HepG2 (cell line): ENCODE data around the gene NBEAL2. TPM values are rescaled to one million over a fixed set of nuclear protein-coding genes. Genes with fewer than 3 reads are reported as not detected.

Experiments used
- CHCHD3 ChIP-seq: sonication (generic); formaldehyde crosslinking; IDR thresholded peaks from 2 replicates; pipeline ENCODE4 v1.8.0; 2022; ENCODE audit warnings: mild to moderate bottlenecking, missing genetic modification reagents, moderate library complexity
- EHMT2 ChIP-seq: fragments of 200-600 bp; sonication (generic); IDR thresholded peaks from 2 replicates; pipeline ENCODE4 v1.7.0; 2017; ENCODE audit warnings: antibody characterized with exemption, low read depth, low read length, borderline replicate concordance
- HMGA1 ChIP-seq: sonication (generic); formaldehyde crosslinking; conservative IDR thresholded peaks from 2 replicates; pipeline ENCODE4 v1.4.0; 2020; ENCODE audit warnings: missing genetic modification reagents
- JDP2 ChIP-seq: sonication (generic); formaldehyde crosslinking; IDR thresholded peaks from 2 replicates; pipeline ENCODE4 v1.8.1; 2022; ENCODE audit warnings: missing genetic modification reagents, borderline replicate concordance
- JUN ChIP-seq: sonication (generic); formaldehyde crosslinking; IDR thresholded peaks from 2 replicates; pipeline ENCODE4 v1.4.0; 2020; ENCODE audit warnings: mild to moderate bottlenecking, missing genetic modification reagents
- MAFK ChIP-seq, 2 experiments: IDR thresholded peaks in 1 of 2; conservative IDR thresholded peaks in 1 of 2; 2 replicates each; pipeline ENCODE4 v1.6.1; 2011; ENCODE audit warnings: improper control_type of control experiment in 2 of 2, low read length in 2 of 2
- MBNL3 ChIP-seq: fragments of 250-450 bp; sonication (Bioruptor Pico); conservative IDR thresholded peaks from 2 replicates; pipeline ENCODE4 v1.8.0; 2022; ENCODE audit warnings: mild to moderate bottlenecking, inconsistent platforms
- MXD4 ChIP-seq: IDR thresholded peaks from 2 replicates; pipeline ENCODE4 v1.6.1; 2016; ENCODE audit warnings: mild to moderate bottlenecking, missing biosample characterization, missing genetic modification reagents
- NFE2 ChIP-seq: sonication (generic); formaldehyde crosslinking; IDR thresholded peaks from 2 replicates; pipeline ENCODE4 v1.4.0; 2020; ENCODE audit warnings: missing genetic modification reagents
- PRPF4 ChIP-seq: fragments of 200-400 bp; formaldehyde crosslinking; IDR thresholded peaks from 2 replicates; pipeline ENCODE4 v1.6.1; 2016; ENCODE audit warnings: low read length, low read depth; ENCODE audit not compliant: poor library complexity, severe bottlenecking
- RXRB ChIP-seq: IDR thresholded peaks from 2 replicates; pipeline ENCODE4 v1.6.1; 2016; ENCODE audit warnings: borderline replicate concordance, missing genetic modification reagents, missing compliant biosample characterization
- ZKSCAN5 ChIP-seq: sonication (generic); formaldehyde crosslinking; IDR thresholded peaks from 2 replicates; pipeline ENCODE4 v1.5.1; 2020; ENCODE audit warnings: mild to moderate bottlenecking, missing genetic modification reagents
- ZNF235 ChIP-seq: sonication (generic); formaldehyde crosslinking; IDR thresholded peaks from 2 replicates; pipeline ENCODE4 v1.8.1; 2023; ENCODE audit warnings: mild to moderate bottlenecking, missing genetic modification reagents, borderline replicate concordance
- ZNF354B ChIP-seq: sonication (generic); formaldehyde crosslinking; IDR thresholded peaks from 2 replicates; pipeline ENCODE4 v1.8.0; 2022; ENCODE audit warnings: mild to moderate bottlenecking, missing genetic modification reagents
- ZNF557 ChIP-seq: sonication (generic); formaldehyde crosslinking; IDR thresholded peaks from 2 replicates; pipeline ENCODE4 v1.4.0; 2020; ENCODE audit warnings: missing genetic modification reagents
- ZSCAN12 ChIP-seq: sonication (generic); formaldehyde crosslinking; IDR thresholded peaks from 2 replicates; pipeline ENCODE4 v1.9.0; 2021; ENCODE audit warnings: mild to moderate bottlenecking, missing genetic modification reagents
- polyA plus RNA-seq, 8 experiments: library from polyadenylated mRNA; depleted of rRNA in 3 of 8; stranded (reverse) in 7 of 8; unstranded in 1 of 8; fragments of >200 nt; fragmentation: Illumina TruSeq in 4 of 8; extraction: Trizol in 4 of 8; gene quantifications; 2 replicates each; pipeline versions ENCODE4 v1.2.1 to v1.2.3, GENCODE V29; 2011 to 2016; ENCODE audit warnings: low read depth in 4 of 8, missing spikeins in 1 of 8, mixed read lengths in 1 of 8; ENCODE audit not compliant: insufficient read depth in 1 of 8
- total RNA-seq, 5 experiments: library from RNA; depleted of rRNA; stranded (reverse); fragments of >200 nt; fragmentation: Illumina TruSeq; extraction: Trizol; gene quantifications; 2 replicates each; pipeline ENCODE4 v1.2.3, GENCODE V29; 2016; ENCODE audit warnings: low read depth in 1 of 5
- TF ChIP-seq, protein P1 (sequence below): sonication (generic); formaldehyde crosslinking; IDR thresholded peaks from 2 replicates; pipeline ENCODE4 v1.8.0; 2022; ENCODE audit warnings: mild to moderate bottlenecking, missing genetic modification reagents, moderate library complexity
- TF ChIP-seq, protein P2 (sequence below): sonication (generic); formaldehyde crosslinking; IDR thresholded peaks from 2 replicates; pipeline ENCODE4 v1.8.1; 2022; ENCODE audit warnings: mild to moderate bottlenecking, missing genetic modification reagents
- TF ChIP-seq, protein P3 (sequence below): sonication (generic); formaldehyde crosslinking; IDR thresholded peaks from 2 replicates; pipeline ENCODE4 v1.4.0; 2020; ENCODE audit warnings: missing genetic modification reagents, borderline replicate concordance
- TF ChIP-seq, protein P4 (sequence below): sonication (generic); formaldehyde crosslinking; IDR thresholded peaks from 2 replicates; pipeline ENCODE4 v1.8.1; 2023; ENCODE audit warnings: mild to moderate bottlenecking, inconsistent platforms, moderate library complexity, missing genetic modification reagents, borderline replicate concordance
- TF ChIP-seq, protein P5 (sequence below): sonication (generic); formaldehyde crosslinking; IDR thresholded peaks from 2 replicates; pipeline ENCODE4 v1.5.0; 2020; ENCODE audit warnings: missing genetic modification reagents, mild to moderate bottlenecking, borderline replicate concordance
- TF ChIP-seq, protein P6 (sequence below): IDR thresholded peaks from 2 replicates; pipeline ENCODE4 v1.6.1; 2016; ENCODE audit warnings: low read depth, borderline replicate concordance

NBEAL2 gene
- total and polyA plus RNA-seq, 2 of the 13 experiments (the other 11 are each of a cell fraction or from before 2014, with no cell fraction given): 9.7 to 12.4 TPM

DNA sequence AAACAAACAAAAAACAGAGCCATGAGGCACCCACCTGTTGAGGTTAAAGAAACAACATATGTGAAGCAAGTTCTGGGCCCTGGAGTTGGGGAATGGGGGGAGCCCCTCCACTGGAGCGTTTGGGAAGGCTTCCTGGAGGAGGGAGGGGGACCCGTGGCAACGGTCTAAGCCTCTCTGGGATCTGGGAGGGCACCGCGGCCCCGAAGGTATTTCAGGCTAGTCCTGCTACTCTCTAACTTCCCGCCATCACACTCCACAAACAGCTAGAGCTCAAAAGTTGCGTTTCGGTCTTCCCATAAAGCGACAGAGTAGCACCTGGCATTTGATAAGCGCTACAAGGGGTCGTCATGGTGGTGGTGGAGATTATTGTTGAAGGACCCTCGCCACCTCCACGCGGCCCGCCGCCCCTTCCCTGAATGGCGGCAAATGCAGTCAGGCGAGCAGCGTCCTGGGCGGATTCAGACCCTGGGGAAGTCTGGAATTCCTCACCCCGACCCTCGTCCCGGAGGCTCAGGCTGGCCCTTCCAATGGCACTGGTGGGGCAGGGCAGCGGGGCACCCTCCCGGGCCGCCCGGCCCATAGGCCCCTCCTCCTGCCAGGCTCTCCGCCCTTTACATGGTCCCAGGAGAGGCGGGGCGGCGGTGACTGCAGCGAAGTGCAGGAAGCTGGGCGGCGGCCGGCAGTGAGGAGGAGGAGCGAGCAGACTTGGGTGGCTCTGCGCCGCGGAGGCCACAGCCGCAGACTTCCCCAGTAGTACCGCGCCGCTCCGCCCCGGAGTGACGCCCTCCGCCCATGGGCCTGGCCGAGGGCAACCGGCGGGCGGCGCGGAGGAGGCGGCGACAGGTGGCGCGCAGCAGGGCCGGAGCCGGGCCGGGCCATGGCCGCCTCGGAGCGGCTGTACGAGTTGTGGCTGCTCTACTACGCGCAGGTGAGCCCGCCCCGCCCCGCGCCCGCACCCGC is at the start of gene NBEAL2 (continued):
- TF ChIP-seq NFE2 (CRISPR knock-in tag) (no peak), ZKSCAN5 (CRISPR knock-in tag) (no peak), ZNF235 (CRISPR knock-in tag) (no peak), MBNL3 (CRISPR knock-in tag) (no peak), ZSCAN12 (CRISPR knock-in tag) (no peak), MXD4 (CRISPR knock-in tag) (peak; percentile 42; the same call in 1 of the 2 replicates), PRPF4 (no peak), JUN (CRISPR knock-in tag) (no peak), HMGA1 (CRISPR knock-in tag) (no peak), CHCHD3 (0 out of 2 replicates have a peak, but pooled peaks have one; percentile 10), EHMT2 (no peak), RXRB (CRISPR knock-in tag) (peak; percentile 69), JDP2 (no peak), ZNF354B (CRISPR knock-in tag) (no peak), MAFK (conservative IDR thresholded peaks at IDR 0.05 in 1 of 2, IDR thresholded peaks at IDR 0.05 in 1 of 2; ENCODE audit: low read length in 2 of 2) (no peak), ZNF557 (no peak)
- TF ChIP-seq, protein P1, sequence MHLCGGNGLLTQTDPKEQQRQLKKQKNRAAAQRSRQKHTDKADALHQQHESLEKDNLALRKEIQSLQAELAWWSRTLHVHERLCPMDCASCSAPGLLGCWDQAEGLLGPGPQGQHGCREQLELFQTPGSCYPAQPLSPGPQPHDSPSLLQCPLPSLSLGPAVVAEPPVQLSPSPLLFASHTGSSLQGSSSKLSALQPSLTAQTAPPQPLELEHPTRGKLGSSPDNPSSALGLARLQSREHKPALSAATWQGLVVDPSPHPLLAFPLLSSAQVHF (CRISPR knock-in tag): no peak
- TF ChIP-seq, protein P2, sequence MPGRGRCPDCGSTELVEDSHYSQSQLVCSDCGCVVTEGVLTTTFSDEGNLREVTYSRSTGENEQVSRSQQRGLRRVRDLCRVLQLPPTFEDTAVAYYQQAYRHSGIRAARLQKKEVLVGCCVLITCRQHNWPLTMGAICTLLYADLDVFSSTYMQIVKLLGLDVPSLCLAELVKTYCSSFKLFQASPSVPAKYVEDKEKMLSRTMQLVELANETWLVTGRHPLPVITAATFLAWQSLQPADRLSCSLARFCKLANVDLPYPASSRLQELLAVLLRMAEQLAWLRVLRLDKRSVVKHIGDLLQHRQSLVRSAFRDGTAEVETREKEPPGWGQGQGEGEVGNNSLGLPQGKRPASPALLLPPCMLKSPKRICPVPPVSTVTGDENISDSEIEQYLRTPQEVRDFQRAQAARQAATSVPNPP (CRISPR knock-in tag): 0 out of 2 replicates have a peak, but pooled peaks have one; percentile 70
- TF ChIP-seq, protein P3, sequence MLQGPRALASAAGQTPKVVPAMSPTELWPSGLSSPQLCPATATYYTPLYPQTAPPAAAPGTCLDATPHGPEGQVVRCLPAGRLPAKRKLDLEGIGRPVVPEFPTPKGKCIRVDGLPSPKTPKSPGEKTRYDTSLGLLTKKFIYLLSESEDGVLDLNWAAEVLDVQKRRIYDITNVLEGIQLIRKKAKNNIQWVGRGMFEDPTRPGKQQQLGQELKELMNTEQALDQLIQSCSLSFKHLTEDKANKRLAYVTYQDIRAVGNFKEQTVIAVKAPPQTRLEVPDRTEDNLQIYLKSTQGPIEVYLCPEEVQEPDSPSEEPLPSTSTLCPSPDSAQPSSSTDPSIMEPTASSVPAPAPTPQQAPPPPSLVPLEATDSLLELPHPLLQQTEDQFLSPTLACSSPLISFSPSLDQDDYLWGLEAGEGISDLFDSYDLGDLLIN (CRISPR knock-in tag): no peak
- TF ChIP-seq, protein P4, sequence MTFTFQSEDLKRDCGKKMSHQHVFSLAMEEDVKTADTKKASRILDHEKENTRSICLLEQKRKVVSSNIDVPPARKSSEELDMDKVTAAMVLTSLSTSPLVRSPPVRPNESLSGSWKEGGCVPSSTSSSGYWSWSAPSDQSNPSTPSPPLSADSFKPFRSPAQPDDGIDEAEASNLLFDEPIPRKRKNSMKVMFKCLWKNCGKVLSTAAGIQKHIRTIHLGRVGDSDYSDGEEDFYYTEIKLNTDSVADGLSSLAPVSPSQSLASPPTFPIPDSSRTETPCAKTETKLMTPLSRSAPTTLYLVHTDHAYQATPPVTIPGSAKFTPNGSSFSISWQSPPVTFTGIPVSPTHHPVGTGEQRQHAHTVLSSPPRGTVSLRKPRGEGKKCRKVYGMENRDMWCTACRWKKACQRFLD: peak; percentile 27; the same call in 1 of the 2 replicates
- TF ChIP-seq, protein P5, sequence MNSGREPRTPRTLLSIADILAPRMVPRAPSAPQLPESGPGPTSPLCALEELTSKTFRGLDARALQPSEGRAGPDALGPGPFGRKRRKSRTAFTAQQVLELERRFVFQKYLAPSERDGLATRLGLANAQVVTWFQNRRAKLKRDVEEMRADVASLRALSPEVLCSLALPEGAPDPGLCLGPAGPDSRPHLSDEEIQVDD (CRISPR knock-in tag): peak; percentile 54; the same call in 1 of the 2 replicates
- TF ChIP-seq, protein P6, sequence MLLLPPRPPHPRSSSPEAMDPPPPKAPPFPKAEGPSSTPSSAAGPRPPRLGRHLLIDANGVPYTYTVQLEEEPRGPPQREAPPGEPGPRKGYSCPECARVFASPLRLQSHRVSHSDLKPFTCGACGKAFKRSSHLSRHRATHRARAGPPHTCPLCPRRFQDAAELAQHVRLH (CRISPR knock-in tag): peak; percentile 45; the same call in 1 of the 2 replicates
